ENCODE results near the gene MSL1. TPM values are rescaled to one million over a fixed set of nuclear protein-coding genes. Genes with fewer than 3 reads are reported as not detected.

MSL1 gene, protein sequence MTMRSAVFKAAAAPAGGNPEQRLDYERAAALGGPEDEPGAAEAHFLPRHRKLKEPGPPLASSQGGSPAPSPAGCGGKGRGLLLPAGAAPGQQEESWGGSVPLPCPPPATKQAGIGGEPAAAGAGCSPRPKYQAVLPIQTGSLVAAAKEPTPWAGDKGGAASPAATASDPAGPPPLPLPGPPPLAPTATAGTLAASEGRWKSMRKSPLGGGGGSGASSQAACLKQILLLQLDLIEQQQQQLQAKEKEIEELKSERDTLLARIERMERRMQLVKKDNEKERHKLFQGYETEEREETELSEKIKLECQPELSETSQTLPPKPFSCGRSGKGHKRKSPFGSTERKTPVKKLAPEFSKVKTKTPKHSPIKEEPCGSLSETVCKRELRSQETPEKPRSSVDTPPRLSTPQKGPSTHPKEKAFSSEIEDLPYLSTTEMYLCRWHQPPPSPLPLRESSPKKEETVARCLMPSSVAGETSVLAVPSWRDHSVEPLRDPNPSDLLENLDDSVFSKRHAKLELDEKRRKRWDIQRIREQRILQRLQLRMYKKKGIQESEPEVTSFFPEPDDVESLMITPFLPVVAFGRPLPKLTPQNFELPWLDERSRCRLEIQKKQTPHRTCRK
- total RNA-seq (81.3 TPM), polyA plus RNA-seq (70.9 TPM)

DNA sequence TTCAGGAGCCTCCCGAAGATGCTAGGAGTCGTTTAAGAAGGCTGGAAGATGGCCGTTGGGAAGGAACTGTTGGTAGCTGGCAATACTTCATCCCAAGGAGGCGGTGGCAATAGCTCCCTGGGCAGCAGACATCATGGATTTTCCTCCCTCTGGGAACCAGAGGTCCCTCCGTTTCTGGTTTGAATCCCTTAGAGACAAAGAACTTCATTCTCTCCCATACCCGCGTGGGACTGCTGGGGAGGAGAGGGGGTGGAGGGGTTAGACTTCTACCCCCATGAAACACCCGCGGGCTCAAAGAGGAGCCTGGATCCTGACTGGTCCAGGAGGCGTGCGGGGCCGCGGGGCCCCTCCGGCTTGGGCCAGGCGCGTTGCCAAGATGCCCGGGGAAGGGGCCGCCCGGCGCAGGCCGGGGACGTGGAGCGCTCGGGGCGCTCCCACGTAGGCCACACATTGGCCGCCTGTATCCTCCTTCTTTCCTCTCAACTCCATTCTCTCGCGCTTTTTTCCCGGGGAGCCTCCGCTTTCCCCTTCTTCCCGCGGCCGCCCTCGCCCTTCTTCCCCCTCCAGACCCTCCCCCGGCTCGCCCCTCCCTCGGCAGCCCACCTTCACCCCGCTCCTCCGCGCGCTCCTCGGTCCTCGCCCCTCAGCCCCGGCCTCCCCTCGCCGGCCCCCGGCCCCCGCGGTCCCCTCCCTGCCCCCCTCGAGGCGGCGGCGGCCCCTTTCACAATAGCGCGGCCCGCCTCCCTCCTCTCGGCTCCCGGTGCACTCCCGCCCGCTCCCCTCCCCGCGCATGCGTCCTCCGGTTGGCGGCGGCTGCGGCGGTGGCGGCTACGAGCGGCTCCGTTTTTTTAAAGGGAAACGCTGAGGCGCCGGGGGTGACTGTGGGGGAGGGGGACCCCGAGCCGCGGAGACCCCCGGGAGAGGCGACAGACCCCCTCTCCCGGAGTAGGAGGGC is at the start of gene MSL1:
Gene MSL1 (plus strand): TSS at position 791 of the 955 bp plus-strand sequence. CDS start 642 bp downstream, outside the sequence.
- Histone ChIP-seq H3K4me3 (ENCODE audit: low read depth, low read length) (peak within 1 kb of the TSS; percentile 98), H3K27ac (ENCODE audit: low read depth) (peak within 1 kb of the TSS; percentile 97), H3K36me3 (ENCODE audit: insufficient read depth) (peaks cover 2% of the 10 kb centered on the region), H3K4me1 (ENCODE audit: insufficient read depth) (no peaks in the 10 kb centered on the region)
- no peak for DNase-seq (ENCODE audit: extremely low spot score)
- WGBS: under 1% methylated on average over 82 of the region's 82 CpGs

- Histone ChIP-seq H3K27ac (ENCODE audit: low read depth) (peak overlapping the region; percentile 93), H3K36me3 (ENCODE audit: insufficient read depth) (no peaks in the 10 kb centered on the region), H3K4me3 (ENCODE audit: low read depth, low read length) (peak overlapping the region; percentile 1), H3K4me1 (ENCODE audit: insufficient read depth) (peaks cover 6% of the 10 kb centered on the region)
- 13% methylated on average over 19 of the region's 19 CpGs for WGBS
- DNase-seq (ENCODE audit: extremely low spot score): no peak
Measured at GRCh38 chr17:40072040-40072734, 49.6 kb upstream of the MSL1 start.

DNA sequence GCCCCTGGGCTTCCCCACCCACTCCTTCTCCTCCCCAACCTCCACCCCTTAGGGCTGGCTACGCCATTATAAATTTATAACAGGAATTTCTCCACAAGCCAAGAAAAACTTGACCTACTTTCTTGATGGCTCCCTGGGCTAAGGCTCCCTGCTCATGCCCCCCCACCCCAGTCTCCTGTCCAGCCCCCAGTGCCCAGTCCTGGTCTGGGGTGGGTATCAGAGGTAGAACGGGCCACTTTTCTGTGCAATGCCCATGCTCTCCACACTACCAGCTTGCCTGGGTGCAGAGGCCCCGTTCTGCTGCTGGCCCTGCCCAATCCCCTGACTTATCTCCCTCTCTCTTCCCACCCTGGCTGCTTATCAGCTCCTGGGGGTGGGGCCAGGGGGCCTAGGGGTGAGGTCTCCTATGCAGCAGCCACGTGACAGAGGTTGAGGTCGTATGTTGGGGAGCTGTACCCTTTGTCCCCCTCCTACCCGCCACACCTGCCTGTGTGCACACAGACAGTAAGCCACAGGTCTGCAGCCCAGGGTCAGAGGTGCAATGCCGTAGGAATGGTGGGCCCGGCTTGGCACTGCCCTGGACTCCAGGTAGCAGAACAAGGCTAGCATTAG is 48.9 kb upstream of the MSL1 start:
- 28% methylated on average over 8 of the region's 8 CpGs for WGBS
- no peaks in the 10 kb centered on the region for H3K36me3 ChIP-seq (ENCODE audit: insufficient read depth)
- no peak for DNase-seq (ENCODE audit: extremely low spot score)
- H3K4me1 ChIP-seq (ENCODE audit: insufficient read depth): peaks cover 6% of the 10 kb centered on the region
- H3K4me3 ChIP-seq (ENCODE audit: low read depth, low read length): peak overlapping the region; percentile 1
- peak overlapping the region; percentile 93 for H3K27ac ChIP-seq (ENCODE audit: low read depth)

- peak overlapping the region; percentile 72 for H3K27ac ChIP-seq (ENCODE audit: low read depth)
- peaks cover 6% of the 10 kb centered on the region for H3K4me1 ChIP-seq (ENCODE audit: insufficient read depth)
- no peak for DNase-seq (ENCODE audit: extremely low spot score)
- no peaks in the 10 kb centered on the region for H3K36me3 ChIP-seq (ENCODE audit: insufficient read depth)
- 69% methylated on average over 7 of the region's 7 CpGs for whole genome bisulfite sequencing
- H3K4me3 ChIP-seq (ENCODE audit: low read depth, low read length): no peak overlapping the region
Measured at GRCh38 chr17:40073454-40074174, 48.2 kb upstream of the MSL1 start.

DNA sequence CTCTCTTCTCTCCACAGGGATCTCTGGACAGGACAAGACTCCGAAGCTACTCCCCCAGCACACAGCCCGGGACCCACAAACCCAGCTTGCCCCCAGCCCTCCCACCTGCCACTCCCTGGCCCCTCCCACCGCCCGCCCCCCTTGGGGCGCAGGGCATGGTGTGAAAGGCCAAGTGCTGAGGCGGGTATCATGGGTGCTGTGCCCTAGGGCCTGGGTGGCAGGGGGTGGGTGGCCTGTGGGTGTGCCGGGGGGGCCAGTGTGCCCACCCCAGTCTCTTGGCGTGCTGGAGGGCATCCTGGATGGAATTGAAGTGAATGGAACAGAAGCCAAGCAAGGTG is 47.6 kb upstream of the MSL1 start:
- Histone ChIP-seq H3K36me3 (ENCODE audit: insufficient read depth) (no peaks in the 10 kb centered on the region), H3K27ac (ENCODE audit: low read depth) (no peak overlapping the region), H3K4me1 (ENCODE audit: insufficient read depth) (peaks cover 6% of the 10 kb centered on the region), H3K4me3 (ENCODE audit: low read depth, low read length) (no peak overlapping the region)
- DNase-seq (ENCODE audit: extremely low spot score): no peak
- WGBS: 82% methylated on average over 8 of the region's 8 CpGs

DNA sequence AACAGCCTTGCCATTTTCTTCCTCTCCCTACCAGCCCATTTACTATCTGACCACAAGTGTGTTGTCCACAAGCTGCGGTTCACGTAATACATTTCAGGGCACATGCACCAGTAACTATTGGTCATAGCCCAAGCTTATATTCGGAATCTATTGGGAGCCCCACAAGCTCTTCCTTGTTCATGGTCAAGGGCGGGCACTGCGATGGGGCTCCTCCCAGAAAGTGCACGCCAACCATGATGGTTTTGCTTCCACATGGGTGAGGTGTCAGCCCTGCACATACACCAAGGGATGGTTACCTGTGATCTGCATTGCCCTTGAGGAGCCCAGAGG is 46.9 kb upstream of the MSL1 start:
- H3K27ac ChIP-seq (ENCODE audit: low read depth): peak overlapping the region; percentile 64
- H3K4me3 ChIP-seq (ENCODE audit: low read depth, low read length): no peak overlapping the region
- no peak for DNase-seq (ENCODE audit: extremely low spot score)
- no peaks in the 10 kb centered on the region for H3K36me3 ChIP-seq (ENCODE audit: insufficient read depth)
- peaks cover 6% of the 10 kb centered on the region for H3K4me1 ChIP-seq (ENCODE audit: insufficient read depth)
- 39% methylated on average over 6 of the region's 6 CpGs for WGBS

DNA sequence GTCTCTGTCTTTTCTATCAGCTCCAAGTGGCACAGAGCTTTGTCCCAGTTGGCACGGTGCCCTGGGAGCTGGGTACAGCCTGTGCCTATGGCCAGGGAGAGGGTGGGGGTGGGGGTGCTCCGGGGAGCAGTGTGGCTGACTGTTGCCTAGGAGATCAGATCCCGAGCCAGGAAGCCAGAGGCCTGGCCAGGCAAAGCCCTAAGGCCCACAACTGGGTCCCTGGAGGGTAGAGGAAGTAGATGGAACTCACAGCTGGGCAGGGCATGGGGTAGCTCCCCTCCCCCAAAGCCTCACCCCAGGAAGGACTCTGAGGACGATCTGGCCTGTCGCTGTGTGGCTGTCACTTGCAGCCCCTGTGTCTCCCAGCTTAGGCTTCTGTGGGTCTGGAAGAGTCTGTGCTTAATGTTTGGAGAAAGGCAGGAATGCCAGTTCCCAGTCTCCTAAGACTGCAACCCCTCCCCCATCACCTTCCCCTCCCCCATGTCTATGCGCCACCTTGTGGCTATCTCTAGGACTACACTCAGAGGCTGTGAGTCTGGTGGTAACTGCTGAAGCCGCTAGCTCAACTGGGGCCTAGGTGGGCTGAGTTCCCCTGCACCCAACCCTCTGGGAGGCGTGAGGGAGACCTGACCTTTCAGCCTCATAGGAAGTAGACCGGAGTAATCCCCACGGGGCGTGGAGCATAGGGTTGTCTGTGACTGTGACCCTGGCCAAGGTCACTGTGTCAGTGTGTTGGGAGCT is 46.4 kb upstream of the MSL1 start:
- H3K36me3 ChIP-seq (ENCODE audit: insufficient read depth): no peaks in the 10 kb centered on the region
- no peak overlapping the region for H3K4me3 ChIP-seq (ENCODE audit: low read depth, low read length)
- 7% methylated on average over 11 of the region's 11 CpGs for WGBS
- H3K27ac ChIP-seq (ENCODE audit: low read depth): peak overlapping the region; percentile 64
- H3K4me1 ChIP-seq (ENCODE audit: insufficient read depth): peaks cover 6% of the 10 kb centered on the region
- DNase-seq (ENCODE audit: extremely low spot score): no peak

DNA sequence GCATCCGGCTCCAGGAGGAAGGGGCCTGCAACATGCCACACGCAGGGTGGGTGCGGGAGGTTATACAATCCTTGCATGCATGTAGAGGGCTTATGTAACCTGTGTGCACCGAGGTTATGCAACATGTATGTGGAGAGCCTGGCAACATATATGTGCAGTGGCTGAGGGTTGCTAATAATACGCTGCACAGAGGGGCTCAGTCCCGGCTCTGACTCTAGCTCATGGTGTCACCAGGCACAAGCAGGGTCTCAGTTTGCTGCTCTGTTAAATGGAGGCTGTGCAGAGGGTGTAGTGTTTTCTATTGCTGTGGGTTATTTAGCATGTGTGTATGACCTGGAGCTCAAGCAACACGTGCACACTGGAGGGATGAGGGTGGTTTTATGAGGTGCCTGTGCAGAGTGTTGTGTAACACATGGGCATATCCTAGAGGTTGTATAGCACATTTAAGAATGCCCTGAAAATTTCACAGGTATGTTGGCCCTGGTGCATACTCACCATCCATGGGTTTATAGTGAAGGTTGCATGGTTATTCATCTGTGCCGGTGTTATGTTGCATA is 45.8 kb upstream of the MSL1 start:
- H3K36me3 ChIP-seq (ENCODE audit: insufficient read depth): no peaks in the 10 kb centered on the region
- no peak for DNase-seq (ENCODE audit: extremely low spot score)
- 42% methylated on average over 8 of the region's 8 CpGs for WGBS
- H3K4me3 ChIP-seq (ENCODE audit: low read depth, low read length): no peak overlapping the region
- peaks cover 4% of the 10 kb centered on the region for H3K4me1 ChIP-seq (ENCODE audit: insufficient read depth)
- H3K27ac ChIP-seq (ENCODE audit: low read depth): peak overlapping the region; percentile 64

GRCh38 chr17:40076591-40076990 is 45.2 kb upstream of the MSL1 start:
- Histone ChIP-seq H3K27ac (ENCODE audit: low read depth) (no peak overlapping the region), H3K4me1 (ENCODE audit: insufficient read depth) (peaks cover 4% of the 10 kb centered on the region), H3K4me3 (ENCODE audit: low read depth, low read length) (no peak overlapping the region), H3K36me3 (ENCODE audit: insufficient read depth) (no peaks in the 10 kb centered on the region)
- DNase-seq (ENCODE audit: extremely low spot score): no peak
- 77% methylated on average over 7 of the region's 7 CpGs for WGBS

GRCh38 chr17:40079545-40079944 is 42.2 kb upstream of the MSL1 start:
- 88% methylated on average over 3 of the region's 3 CpGs for WGBS
- Histone ChIP-seq H3K36me3 (ENCODE audit: insufficient read depth) (no peaks in the 10 kb centered on the region), H3K4me1 (ENCODE audit: insufficient read depth) (peaks cover 4% of the 10 kb centered on the region), H3K27ac (ENCODE audit: low read depth) (no peak overlapping the region), H3K4me3 (ENCODE audit: low read depth, low read length) (no peak overlapping the region)
- DNase-seq (ENCODE audit: extremely low spot score): no peak

GRCh38 chr17:40084477-40084876 is 37.3 kb upstream of the MSL1 start:
- 95% methylated on average over 14 of the region's 14 CpGs for WGBS
- Histone ChIP-seq H3K4me3 (ENCODE audit: low read depth, low read length) (no peak overlapping the region), H3K36me3 (ENCODE audit: insufficient read depth) (peaks cover 4% of the 10 kb centered on the region), H3K4me1 (ENCODE audit: insufficient read depth) (no peaks in the 10 kb centered on the region), H3K27ac (ENCODE audit: low read depth) (no peak overlapping the region)
- no peak for DNase-seq (ENCODE audit: extremely low spot score)
